HEK293T (cell line): Measurements from ENCODE around the gene PANK4.

ENCODE experiments used
- CTCF ChIA-PET: fragments of 350-600 bp; formaldehyde crosslinking; extraction: SDS; loops from one replicate; lab custom pipeline; 2021; ENCODE audit warnings: antibody characterized with exemption, inconsistent platforms; lab: Yijun Ruan, JAX
- POLR2A ChIA-PET: fragments of 350-600 bp; formaldehyde crosslinking; extraction: SDS; loops from one replicate; lab custom pipeline; 2020; ENCODE audit warnings: antibody characterized with exemption, inconsistent platforms; lab: Yijun Ruan, JAX
- DNase-seq: peaks from one replicate; pipeline ENCODE4 v3.0.0; 2012; ENCODE audit warnings: mixed read lengths; ENCODE audit errors: extremely low spot score
- ARNT ChIP-seq: fragments of 450-650 bp; IDR thresholded peaks from 2 replicates; pipeline ENCODE4 v1.6.1; 2017; ENCODE audit warnings: mild to moderate bottlenecking
- BHLHE40 ChIP-seq: fragments of 450-650 bp; IDR thresholded peaks from 2 replicates; pipeline ENCODE4 v1.6.1; 2016; ENCODE audit warnings: mild to moderate bottlenecking, moderate library complexity, borderline replicate concordance
- CTBP1 ChIP-seq: fragments of 450-650 bp; IDR thresholded peaks from 2 replicates; pipeline ENCODE4 v1.6.1; 2016; ENCODE audit warnings: borderline replicate concordance
- ELF4 ChIP-seq: fragments of 450-650 bp; IDR thresholded peaks from 2 replicates; pipeline ENCODE4 v1.6.1; 2017; ENCODE audit warnings: antibody characterized with exemption
- FOXA1 ChIP-seq: fragments of 450-650 bp; IDR thresholded peaks from 2 replicates; pipeline ENCODE4 v1.6.1; 2016; ENCODE audit warnings: mild to moderate bottlenecking
- FOXK2 ChIP-seq: fragments of 450-650 bp; IDR thresholded peaks from 2 replicates; pipeline ENCODE4 v1.6.1; 2016; ENCODE audit warnings: mild to moderate bottlenecking
- FOXM1 ChIP-seq: fragments of 450-650 bp; IDR thresholded peaks from 2 replicates; pipeline ENCODE4 v1.6.1; 2017; ENCODE audit warnings: mild to moderate bottlenecking, borderline replicate concordance
- HDGF ChIP-seq: fragments of 450-650 bp; IDR thresholded peaks from 2 replicates; pipeline ENCODE4 v1.6.1; 2017; ENCODE audit warnings: antibody characterized with exemption, borderline replicate concordance
- L3MBTL2 ChIP-seq: fragments of 450-650 bp; conservative IDR thresholded peaks from 2 replicates; pipeline ENCODE4 v1.6.1; 2016; ENCODE audit warnings: mild to moderate bottlenecking
- LEF1 ChIP-seq: fragments of 450-650 bp; IDR thresholded peaks from 2 replicates; pipeline ENCODE4 v1.6.1; 2017; ENCODE audit warnings: mild to moderate bottlenecking, borderline replicate concordance
- NFRKB ChIP-seq: fragments of 450-650 bp; IDR thresholded peaks from 2 replicates; pipeline ENCODE4 v1.6.1; 2016; ENCODE audit warnings: mild to moderate bottlenecking, moderate library complexity
- SP1 ChIP-seq: fragments of 450-650 bp; IDR thresholded peaks from 2 replicates; pipeline ENCODE4 v1.6.1; 2017
- SUZ12 ChIP-seq: fragments of 450-650 bp; IDR thresholded peaks from 2 replicates; pipeline ENCODE4 v1.6.1; 2016; ENCODE audit warnings: mild to moderate bottlenecking
- TARDBP ChIP-seq: fragments of 450-650 bp; IDR thresholded peaks from 2 replicates; pipeline ENCODE4 v1.6.1; 2016
- ZNF384 ChIP-seq: fragments of 450-650 bp; IDR thresholded peaks from 2 replicates; pipeline ENCODE4 v1.6.1; 2016
- TF ChIP-seq, protein P1 (sequence below): fragments of 450-650 bp; IDR thresholded peaks from 2 replicates; pipeline ENCODE4 v1.6.1; 2016

Gene PANK4

GRCh38 chr1:2486041-2486440 lies 40.4 kb downstream of the PANK4 start:
- CTCF ChIA-PET: no interaction called here
- no peak for TF ChIP-seq SUZ12
- TF ChIP-seq CTBP1: no peak
- no peak for TF ChIP-seq ELF4
- TF ChIP-seq ARNT: no peak
- no peak for TF ChIP-seq ZNF384
- no peak for TF ChIP-seq TARDBP
- no peak for TF ChIP-seq FOXA1
- TF ChIP-seq BHLHE40: no peak
- TF ChIP-seq SP1: no peak
- TF ChIP-seq, protein P1, sequence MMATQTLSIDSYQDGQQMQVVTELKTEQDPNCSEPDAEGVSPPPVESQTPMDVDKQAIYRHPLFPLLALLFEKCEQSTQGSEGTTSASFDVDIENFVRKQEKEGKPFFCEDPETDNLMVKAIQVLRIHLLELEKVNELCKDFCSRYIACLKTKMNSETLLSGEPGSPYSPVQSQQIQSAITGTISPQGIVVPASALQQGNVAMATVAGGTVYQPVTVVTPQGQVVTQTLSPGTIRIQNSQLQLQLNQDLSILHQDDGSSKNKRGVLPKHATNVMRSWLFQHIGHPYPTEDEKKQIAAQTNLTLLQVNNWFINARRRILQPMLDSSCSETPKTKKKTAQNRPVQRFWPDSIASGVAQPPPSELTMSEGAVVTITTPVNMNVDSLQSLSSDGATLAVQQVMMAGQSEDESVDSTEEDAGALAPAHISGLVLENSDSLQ: no peak
- no peak for TF ChIP-seq FOXK2
- no peak for TF ChIP-seq LEF1
- TF ChIP-seq NFRKB: no peak
- TF ChIP-seq L3MBTL2: no peak
- no peak for TF ChIP-seq FOXM1
- no peak for TF ChIP-seq HDGF
- DNase-seq: no peak
- POLR2A ChIA-PET: no interaction called here

DNA sequence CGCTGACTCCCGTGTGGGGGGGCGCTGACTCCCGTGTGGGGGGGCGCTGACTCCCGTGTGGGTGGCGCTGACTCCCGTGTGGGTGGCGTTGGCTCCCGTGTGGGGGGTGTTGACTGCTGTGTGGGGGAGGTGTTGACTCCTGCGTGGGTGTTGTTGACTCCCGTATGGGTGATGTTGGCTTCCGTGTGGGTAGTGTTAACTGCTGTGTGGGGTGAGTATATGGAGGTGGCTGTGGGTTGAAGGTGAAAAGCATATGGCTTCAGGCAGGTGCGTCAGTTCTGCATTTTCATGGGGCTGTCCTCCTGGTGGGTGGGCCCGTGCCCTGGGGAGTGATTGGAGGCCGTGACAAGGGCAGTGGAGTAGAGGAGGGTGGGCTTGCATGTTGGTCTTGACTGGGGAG lies 42.4 kb downstream of the PANK4 start:
- POLR2A ChIA-PET: no interaction called here
- DNase-seq: no peak
- TF ChIP-seq NFRKB (no peak), FOXA1 (no peak), CTBP1 (no peak)
- CTCF ChIA-PET: no interaction called here

DNA sequence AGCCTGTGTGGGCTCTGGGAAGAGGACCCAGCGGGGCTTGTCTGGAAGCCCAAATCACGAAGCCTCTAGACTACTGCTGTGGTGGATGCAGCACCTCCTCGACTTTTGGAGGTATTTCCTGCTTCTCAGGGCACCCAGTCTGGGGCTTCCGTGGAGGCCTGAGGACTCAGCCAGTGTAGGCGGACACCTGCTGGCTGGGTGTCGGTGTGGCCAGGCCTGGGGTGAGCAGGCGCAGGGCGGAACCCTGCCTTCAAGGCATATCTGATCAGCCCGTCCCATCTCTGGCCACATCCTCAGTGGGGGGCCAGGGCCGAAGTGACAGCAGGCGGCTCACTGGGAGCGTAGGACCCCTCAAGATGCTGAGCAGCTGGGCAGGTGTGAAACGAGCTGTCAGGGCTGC lies 43.4 kb downstream of the PANK4 start:
- TF ChIP-seq HDGF: no peak
- no peak for TF ChIP-seq TARDBP
- no peak for TF ChIP-seq CTBP1
- no peak for TF ChIP-seq NFRKB
- TF ChIP-seq ELF4: no peak
- no peak for TF ChIP-seq L3MBTL2
- TF ChIP-seq ARNT: no peak
- no peak for TF ChIP-seq FOXM1
- no peak for TF ChIP-seq BHLHE40
- TF ChIP-seq SUZ12: no peak
- no peak for TF ChIP-seq FOXK2
- TF ChIP-seq SP1: no peak
- TF ChIP-seq ZNF384: no peak
- TF ChIP-seq LEF1: no peak
- no peak for TF ChIP-seq FOXA1
- TF ChIP-seq, protein P1: no peak
- DNase-seq: no peak
- ChIA-PET POLR2A (no interaction called here), CTCF (no interaction called here)

- ChIA-PET POLR2A (no interaction called here), CTCF (no interaction called here)
- TF ChIP-seq CTBP1 (no peak), ELF4 (no peak), FOXM1 (no peak), FOXA1 (no peak), ZNF384 (no peak), SUZ12 (no peak), BHLHE40 (no peak), TARDBP (no peak), SP1 (no peak), FOXK2 (no peak), NFRKB (no peak), HDGF (no peak), ARNT (no peak)
- TF ChIP-seq, protein P1: no peak
- no peak for DNase-seq
Measured at GRCh38 chr1:2482588-2482987, 43.8 kb downstream of the PANK4 start.

GRCh38 chr1:2481885-2482284 lies 44.5 kb downstream of the PANK4 start:
- no peak for DNase-seq
- POLR2A ChIA-PET: no interaction called here
- TF ChIP-seq L3MBTL2 (no peak), FOXM1 (no peak), FOXA1 (no peak), TARDBP (no peak), SUZ12 (no peak), ELF4 (no peak), HDGF (no peak), NFRKB (no peak), ARNT (no peak)
- TF ChIP-seq, protein P1: no peak
- CTCF ChIA-PET: no interaction called here

- TF ChIP-seq FOXM1: no peak
- TF ChIP-seq CTBP1: no peak
- no peak for TF ChIP-seq SUZ12
- no peak for TF ChIP-seq TARDBP
- TF ChIP-seq SP1: no peak
- TF ChIP-seq ZNF384: no peak
- TF ChIP-seq ARNT: no peak
- no peak for TF ChIP-seq ELF4
- no peak for TF ChIP-seq L3MBTL2
- no peak for TF ChIP-seq LEF1
- TF ChIP-seq HDGF: no peak
- TF ChIP-seq BHLHE40: no peak
- TF ChIP-seq NFRKB: no peak
- DNase-seq: no peak
- CTCF ChIA-PET: no interaction called here
- POLR2A ChIA-PET: interaction anchor here (1.2 to 1.5 kb wide), 2 partner anchors 11 to 17 kb away, joined by 3 read pairs; no protein-coding TSS in a partner anchor
Measured at GRCh38 chr1:2480986-2481364, 45.4 kb downstream of the PANK4 start.
